Glutamatergic neuron (in vitro differentiated cells): Measurements from ENCODE around the gene AQP7. TPM values are rescaled to one million over a fixed set of nuclear protein-coding genes. Genes with fewer than 3 reads are reported as not detected.

Source experiments
- DNase-seq: peaks from one replicate; pipeline ENCODE4 v3.0.0; 2022
- H3K27ac Mint-ChIP-seq: one replicate; pipeline ENCODE4 v1.8.0; 2020; ENCODE audit warnings: mild to moderate bottlenecking, mixed read lengths, inconsistent platforms; ENCODE audit not compliant: unreplicated experiment
- H3K27me3 Mint-ChIP-seq: one replicate; pipeline ENCODE4 v1.8.0; 2020; ENCODE audit warnings: mild to moderate bottlenecking, moderate library complexity, mixed read lengths, inconsistent platforms; ENCODE audit not compliant: unreplicated experiment
- H3K36me3 Mint-ChIP-seq: one replicate; pipeline ENCODE4 v1.8.0; 2020; ENCODE audit warnings: mild to moderate bottlenecking, mixed read lengths, inconsistent platforms; ENCODE audit not compliant: unreplicated experiment
- H3K4me1 Mint-ChIP-seq: one replicate; pipeline ENCODE4 v1.8.0; 2020; ENCODE audit warnings: mild to moderate bottlenecking, low read depth, mixed read lengths, inconsistent platforms; ENCODE audit not compliant: unreplicated experiment
- H3K4me3 Mint-ChIP-seq: one replicate; pipeline ENCODE4 v1.8.0; 2020; ENCODE audit warnings: mild to moderate bottlenecking, mixed read lengths, inconsistent platforms; ENCODE audit not compliant: unreplicated experiment
- H3K9me3 Mint-ChIP-seq: one replicate; pipeline ENCODE4 v1.8.0; 2020; ENCODE audit warnings: mild to moderate bottlenecking, moderate library complexity, mixed read lengths, inconsistent platforms; ENCODE audit not compliant: unreplicated experiment
- CTCF ChIP-seq: fragments of 200-600 bp; sonication (generic); IDR thresholded peaks from one replicate; pipeline ENCODE4 v1.5.0; 2021; ENCODE audit not compliant: partially characterized antibody, unreplicated experiment
- total RNA-seq: library from RNA; stranded (reverse); fragmentation: NEBNext Ultra II Directional; extraction: Animal tissue kit (Norgen Biotek cat#: 25700); gene quantifications from one replicate; pipeline ENCODE4 v1.2.1, GENCODE V29; 2021; ENCODE audit not compliant: unreplicated experiment

Gene AQP7
- total RNA-seq, 1 donor from 2014 or later = not detected

GRCh38 chr9:33381231-33381791 is 21.1 kb downstream of the AQP7 start:
- no peak for DNase-seq
- Mint-ChIP-seq H3K27me3 (peaks cover 3% of the 10 kb centered on the region), H3K4me3 (no peak overlapping the region), H3K36me3 (no peaks in the 10 kb centered on the region), H3K27ac (no peak overlapping the region), H3K9me3 (peaks cover 1% of the 10 kb centered on the region), H3K4me1 (peaks cover 11% of the 10 kb centered on the region)
- no peak for TF ChIP-seq CTCF

- Mint-ChIP-seq H3K9me3 (peaks cover 1% of the 10 kb centered on the region), H3K4me3 (no peak overlapping the region), H3K36me3 (no peaks in the 10 kb centered on the region), H3K27ac (no peak overlapping the region), H3K27me3 (peaks cover 3% of the 10 kb centered on the region), H3K4me1 (peaks cover 18% of the 10 kb centered on the region)
- TF ChIP-seq CTCF = no peak
- DNase-seq = no peak
Measured at GRCh38 chr9:33380390-33381094, 21.8 kb downstream of the AQP7 start.

- H3K4me1 Mint-ChIP-seq = peaks cover 20% of the 10 kb centered on the region
- no peaks in the 10 kb centered on the region for H3K36me3 Mint-ChIP-seq
- no peak for DNase-seq
- no peak overlapping the region for H3K4me3 Mint-ChIP-seq
- H3K9me3 Mint-ChIP-seq = peaks cover 3% of the 10 kb centered on the region
- TF ChIP-seq CTCF = no peak
- no peak overlapping the region for H3K27ac Mint-ChIP-seq
- peaks cover 2% of the 10 kb centered on the region for H3K27me3 Mint-ChIP-seq
Measured at GRCh38 chr9:33379666-33380389, 22.5 kb downstream of the AQP7 start.

- no peaks in the 10 kb centered on the region for H3K36me3 Mint-ChIP-seq
- peaks cover 20% of the 10 kb centered on the region for H3K4me1 Mint-ChIP-seq
- no peak for DNase-seq
- H3K4me3 Mint-ChIP-seq = no peak overlapping the region
- peaks cover 1% of the 10 kb centered on the region for H3K27me3 Mint-ChIP-seq
- peaks cover 4% of the 10 kb centered on the region for H3K9me3 Mint-ChIP-seq
- TF ChIP-seq CTCF = no peak
- H3K27ac Mint-ChIP-seq = no peak overlapping the region
Measured at GRCh38 chr9:33378121-33378795, 24.1 kb downstream of the AQP7 start.
